Calu3 (cell line): ENCODE measurements around the gene CAPN11. TPM values are rescaled to one million over a fixed set of nuclear protein-coding genes. Genes with fewer than 3 reads are reported as not detected.

Experiments used
- BruUV-seq: library from RNA; stranded (reverse); fragments of 400-500 nt; replicated peaks from 2 replicates; lab custom pipeline; 2021; lab: Mats Ljungman, UMichigan
- CTCF ChIA-PET: fragments of 300-600 bp; sonication (Branson Sonifier 250); formaldehyde crosslinking; loops from one replicate; lab custom pipeline; 2022; ENCODE audit warnings: antibody characterized with exemption; lab: Charles Lee
- DNase-seq: peaks from one replicate; pipeline ENCODE4 v3.0.0; 2022
- H3K27ac Mint-ChIP-seq: one replicate; pipeline ENCODE4 v1.8.0; 2022; ENCODE audit warnings: mixed read lengths; ENCODE audit not compliant: unreplicated experiment
- H3K27me3 Mint-ChIP-seq: one replicate; pipeline ENCODE4 v1.8.0; 2022; ENCODE audit warnings: mixed read lengths; ENCODE audit not compliant: unreplicated experiment
- H3K36me3 Mint-ChIP-seq: one replicate; pipeline ENCODE4 v1.8.0; 2022; ENCODE audit warnings: mild to moderate bottlenecking, moderate library complexity, mixed read lengths; ENCODE audit not compliant: insufficient read depth, unreplicated experiment
- H3K4me1 Mint-ChIP-seq: one replicate; pipeline ENCODE4 v1.8.0; 2022; ENCODE audit warnings: mild to moderate bottlenecking, low read depth, mixed read lengths; ENCODE audit not compliant: unreplicated experiment
- H3K4me3 Mint-ChIP-seq: one replicate; pipeline ENCODE4 v1.8.0; 2022; ENCODE audit warnings: mild to moderate bottlenecking, low read depth, moderate library complexity, mixed read lengths; ENCODE audit not compliant: unreplicated experiment
- H3K9me3 Mint-ChIP-seq: one replicate; pipeline ENCODE4 v1.8.0; 2022; ENCODE audit warnings: low read depth, mixed read lengths; ENCODE audit not compliant: unreplicated experiment
- CTCF ChIP-seq: fragments of 200-600 bp; IDR thresholded peaks from one replicate; pipeline ENCODE4 v1.8.0; 2022; ENCODE audit warnings: antibody characterized with exemption; ENCODE audit not compliant: unreplicated experiment
- intact Hi-C: fragments of 100-400 bp; cut with micrococcal nuclease; formaldehyde crosslinking; loops from one replicate; pipeline ENCODE4 v1.10.0; 2022; ENCODE audit not compliant: unreplicated experiment
- total RNA-seq: library from RNA; stranded (reverse); gene quantifications from 2 replicates; pipeline ENCODE4 v1.2.3, GENCODE V29; 2022

CAPN11 gene
- total RNA-seq, 1 experiment from 2014 or later: not detected

GRCh38 chr6:44211284-44211683, 52.7 kb downstream of the CAPN11 start:
- Mint-ChIP-seq H3K4me1 (no peaks in the 10 kb centered on the region), H3K27ac (no peak overlapping the region), H3K4me3 (no peak overlapping the region), H3K9me3 (no peaks in the 10 kb centered on the region), H3K36me3 (no peaks in the 10 kb centered on the region), H3K27me3 (no peaks in the 10 kb centered on the region)
- intact Hi-C loops: no loop called here
- CTCF ChIA-PET: interaction anchor here (1.1 kb wide), 1 partner anchor 57 kb away, joined by 4 read pairs; no protein-coding TSS in a partner anchor
- DNase-seq: no peak
- no TSS peak for BruUV-seq
- no peak for TF ChIP-seq CTCF

GRCh38 chr6:44214307-44214706, 55.7 kb downstream of the CAPN11 start:
- no TSS peak for BruUV-seq
- intact Hi-C loops: no loop called here
- CTCF ChIA-PET: no interaction called here
- Mint-ChIP-seq H3K36me3 (peaks cover 9% of the 10 kb centered on the region), H3K4me3 (no peak overlapping the region), H3K27ac (no peak overlapping the region), H3K27me3 (no peaks in the 10 kb centered on the region), H3K4me1 (peaks cover 25% of the 10 kb centered on the region), H3K9me3 (no peaks in the 10 kb centered on the region)
- DNase-seq: no peak
- no peak for TF ChIP-seq CTCF

GRCh38 chr6:44216677-44217331, 58.2 kb downstream of the CAPN11 start, which contains the start of gene MYMX:
TSS of gene MYMX (plus strand) at chr6:44216926. CDS start at chr6:44217472, 546 bp downstream.
- TF ChIP-seq CTCF: no peak
- no peak within 1 kb of the TSS for H3K27ac Mint-ChIP-seq
- intact Hi-C loops: loop anchor here (5.0 kb wide), 1 partner anchor 45 kb away; no protein-coding TSS in a partner anchor
- no peaks in the 10 kb centered on the region for H3K27me3 Mint-ChIP-seq
- no TSS peak for BruUV-seq
- no peak within 1 kb of the TSS for H3K4me3 Mint-ChIP-seq
- peaks cover 36% of the 10 kb centered on the region for H3K4me1 Mint-ChIP-seq
- peaks cover 21% of the 10 kb centered on the region for H3K36me3 Mint-ChIP-seq
- CTCF ChIA-PET: interaction anchor here (0.6 kb wide), 1 partner anchor 563 kb away, joined by 5 read pairs; no protein-coding TSS in a partner anchor
- DNase-seq: no peak
- H3K9me3 Mint-ChIP-seq: no peaks in the 10 kb centered on the region

GRCh38 chr6:44217332-44218143, 58.9 kb downstream of the CAPN11 start:
- intact Hi-C loops: loop anchor here (5.0 kb wide), 1 partner anchor 45 kb away; no protein-coding TSS in a partner anchor
- TF ChIP-seq CTCF: no peak
- peak; percentile 26 for DNase-seq
- no peaks in the 10 kb centered on the region for H3K27me3 Mint-ChIP-seq
- H3K4me1 Mint-ChIP-seq: peaks cover 43% of the 10 kb centered on the region
- CTCF ChIA-PET: no interaction called here
- H3K4me3 Mint-ChIP-seq: no peak overlapping the region
- H3K27ac Mint-ChIP-seq: no peak overlapping the region
- BruUV-seq: no TSS peak
- H3K9me3 Mint-ChIP-seq: no peaks in the 10 kb centered on the region
- peaks cover 21% of the 10 kb centered on the region for H3K36me3 Mint-ChIP-seq
